ENCODE results near the gene KIF5A. TPM values are rescaled to one million over a fixed set of nuclear protein-coding genes. Genes with fewer than 3 reads are reported as not detected.

KIF5A gene
- total and polyA plus RNA-seq, 2 of the 4 experiments (the other 2 are of a cell fraction): 0.15 to 0.18 TPM

DNA sequence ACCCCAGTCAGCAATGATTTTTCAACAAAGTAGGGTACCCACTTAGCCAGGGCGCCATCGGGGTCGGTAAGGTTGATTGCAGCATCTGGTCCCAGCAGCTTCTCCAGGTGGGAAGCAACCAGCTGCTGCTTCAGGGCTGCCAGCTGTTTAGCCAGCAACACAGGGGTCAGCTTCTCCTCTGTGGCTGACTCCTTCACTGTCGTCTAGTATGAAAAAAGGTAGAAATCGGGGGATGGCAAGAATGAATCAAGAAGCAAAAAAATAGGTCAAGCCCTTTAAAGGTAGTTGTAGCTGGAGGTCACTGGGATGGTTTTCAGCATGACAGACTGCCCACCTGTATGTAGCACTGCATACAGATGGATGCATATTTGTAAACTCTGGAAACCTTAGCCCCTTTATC lies 15.6 kb upstream of the KIF5A start:
- CTCF ChIA-PET: no interaction called here
- H3K56ac ChIP-seq (ENCODE audit: extremely low read depth, insufficient read depth, low read length): no peak overlapping the region

More for the DNA sequence above, 15.6 kb upstream of the KIF5A start:
- H2BK20ac ChIP-seq (ENCODE audit: low read depth, low read length): no peak overlapping the region
- no peak overlapping the region for H3K14ac ChIP-seq (replicated peaks; ENCODE audit: low read depth, low read length)
- no peak overlapping the region for H3K4me2 ChIP-seq (ENCODE audit: low read depth, low read length)
- DNase-seq (no peak), ATAC-seq (ENCODE audit: low read depth) (no peak)
- TF ChIP-seq, protein P1, sequence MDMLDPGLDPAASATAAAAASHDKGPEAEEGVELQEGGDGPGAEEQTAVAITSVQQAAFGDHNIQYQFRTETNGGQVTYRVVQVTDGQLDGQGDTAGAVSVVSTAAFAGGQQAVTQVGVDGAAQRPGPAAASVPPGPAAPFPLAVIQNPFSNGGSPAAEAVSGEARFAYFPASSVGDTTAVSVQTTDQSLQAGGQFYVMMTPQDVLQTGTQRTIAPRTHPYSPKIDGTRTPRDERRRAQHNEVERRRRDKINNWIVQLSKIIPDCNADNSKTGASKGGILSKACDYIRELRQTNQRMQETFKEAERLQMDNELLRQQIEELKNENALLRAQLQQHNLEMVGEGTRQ (IDR thresholded peaks at IDR 0.05; ENCODE audit: low read depth, low read length): no peak
- TF ChIP-seq RCOR1 (IDR thresholded peaks at IDR 0.05; ENCODE audit: insufficient replicate concordance, low read length) (no peak), CHD1 (IDR thresholded peaks at IDR 0.05; ENCODE audit: low read depth, low read length) (no peak), BHLHE40 (IDR thresholded peaks at IDR 0.05; ENCODE audit: low read depth, low read length) (no peak), POLR2A (IDR thresholded peaks at IDR 0.05; ENCODE audit: low read depth, low read length) (no peak), MXI1 (IDR thresholded peaks at IDR 0.05; ENCODE audit: borderline replicate concordance, low read depth, low read length) (no peak), SMC3 (IDR thresholded peaks at IDR 0.05; ENCODE audit: low read depth, low read length) (no peak), FOS (IDR thresholded peaks at IDR 0.05; ENCODE audit: low read depth, low read length) (no peak), CEBPB (IDR thresholded peaks at IDR 0.05; ENCODE audit: low read depth, low read length) (no peak), MAFK (IDR thresholded peaks at IDR 0.05; ENCODE audit: low read depth, low read length) (no peak), RFX5 (IDR thresholded peaks at IDR 0.05; ENCODE audit: low read depth, low read length) (no peak), RAD21 (IDR thresholded peaks at IDR 0.05; ENCODE audit: low read length) (no peak), NFE2L2 (IDR thresholded peaks at IDR 0.05; ENCODE audit: low read depth, low read length) (no peak), MAZ (IDR thresholded peaks at IDR 0.05; ENCODE audit: borderline replicate concordance, low read depth, low read length) (no peak)
- TF ChIP-seq, protein P2, sequence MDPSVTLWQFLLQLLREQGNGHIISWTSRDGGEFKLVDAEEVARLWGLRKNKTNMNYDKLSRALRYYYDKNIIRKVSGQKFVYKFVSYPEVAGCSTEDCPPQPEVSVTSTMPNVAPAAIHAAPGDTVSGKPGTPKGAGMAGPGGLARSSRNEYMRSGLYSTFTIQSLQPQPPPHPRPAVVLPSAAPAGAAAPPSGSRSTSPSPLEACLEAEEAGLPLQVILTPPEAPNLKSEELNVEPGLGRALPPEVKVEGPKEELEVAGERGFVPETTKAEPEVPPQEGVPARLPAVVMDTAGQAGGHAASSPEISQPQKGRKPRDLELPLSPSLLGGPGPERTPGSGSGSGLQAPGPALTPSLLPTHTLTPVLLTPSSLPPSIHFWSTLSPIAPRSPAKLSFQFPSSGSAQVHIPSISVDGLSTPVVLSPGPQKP (IDR thresholded peaks at IDR 0.05; ENCODE audit: borderline replicate concordance, low read depth, low read length): no peak
- TF ChIP-seq, protein P3, sequence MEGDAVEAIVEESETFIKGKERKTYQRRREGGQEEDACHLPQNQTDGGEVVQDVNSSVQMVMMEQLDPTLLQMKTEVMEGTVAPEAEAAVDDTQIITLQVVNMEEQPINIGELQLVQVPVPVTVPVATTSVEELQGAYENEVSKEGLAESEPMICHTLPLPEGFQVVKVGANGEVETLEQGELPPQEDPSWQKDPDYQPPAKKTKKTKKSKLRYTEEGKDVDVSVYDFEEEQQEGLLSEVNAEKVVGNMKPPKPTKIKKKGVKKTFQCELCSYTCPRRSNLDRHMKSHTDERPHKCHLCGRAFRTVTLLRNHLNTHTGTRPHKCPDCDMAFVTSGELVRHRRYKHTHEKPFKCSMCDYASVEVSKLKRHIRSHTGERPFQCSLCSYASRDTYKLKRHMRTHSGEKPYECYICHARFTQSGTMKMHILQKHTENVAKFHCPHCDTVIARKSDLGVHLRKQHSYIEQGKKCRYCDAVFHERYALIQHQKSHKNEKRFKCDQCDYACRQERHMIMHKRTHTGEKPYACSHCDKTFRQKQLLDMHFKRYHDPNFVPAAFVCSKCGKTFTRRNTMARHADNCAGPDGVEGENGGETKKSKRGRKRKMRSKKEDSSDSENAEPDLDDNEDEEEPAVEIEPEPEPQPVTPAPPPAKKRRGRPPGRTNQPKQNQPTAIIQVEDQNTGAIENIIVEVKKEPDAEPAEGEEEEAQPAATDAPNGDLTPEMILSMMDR (conservative IDR thresholded peaks at IDR 0.05; ENCODE audit: low read depth, low read length): no peak
- H4K5ac ChIP-seq (ENCODE audit: low read depth, low read length): no peak overlapping the region
- no TSS peak for BruUV-seq (replicated peaks)
- H3K4ac ChIP-seq (ENCODE audit: low read depth, low read length): no peak overlapping the region
- in situ Hi-C loops (cut with MboI; ENCODE audit: low sequenced_read_pairs): no loop called here
- no peak overlapping the region for H4K91ac ChIP-seq (ENCODE audit: insufficient read depth, low read depth, low read length)
- no peak overlapping the region for H4K8ac ChIP-seq (ENCODE audit: low read depth in 2 of 2, low read length in 2 of 2)
- H4K20me1 ChIP-seq (ENCODE audit: insufficient read depth, low read length): peaks cover 4% of the 10 kb centered on the region; the same call in 1 of the 2 replicates
- H3K23ac ChIP-seq (ENCODE audit: low read depth, low read length): no peak overlapping the region
- H3K18ac ChIP-seq (ENCODE audit: low read depth, low read length): no peak overlapping the region
- dilution Hi-C loops (cut with HindIII; ENCODE audit: low sequenced_read_pairs, unreplicated experiment): no loop called here
- no peak overlapping the region for H2BK120ac ChIP-seq (ENCODE audit: low read depth, low read length)
- intact Hi-C loops (cut with micrococcal nuclease): no loop called here
- no peaks in the 10 kb centered on the region for H3K4me1 ChIP-seq (ENCODE audit: control insufficient read depth, insufficient read depth, low read length)
- H3K36me3 ChIP-seq (ENCODE audit: control insufficient read depth, insufficient read depth, low read length): peaks cover 70% of the 10 kb centered on the region
- no peak overlapping the region for H2BK15ac ChIP-seq (ENCODE audit: low read depth, low read length)
- no peak overlapping the region for H3K27ac ChIP-seq (ENCODE audit: insufficient read depth, low read length)
- no peak overlapping the region for H3K4me3 ChIP-seq (ENCODE audit: insufficient read depth, low read depth, low read length)
- H3K9ac ChIP-seq (ENCODE audit: low read depth, low read length): no peak overlapping the region
- H2AFZ ChIP-seq (replicated peaks; ENCODE audit: low read length, poor library complexity): no peak overlapping the region
- H3K79me1 ChIP-seq (ENCODE audit: low read depth in 1 of 2, low read length in 2 of 2): peaks cover 25 to 54% of the 10 kb centered on the region in 2 experiments
- H2BK5ac ChIP-seq (ENCODE audit: low read depth, low read length, poor library complexity, severe bottlenecking): no peak overlapping the region
- H3K9me1 ChIP-seq (ENCODE audit: insufficient read depth, low read length): peaks cover 8% of the 10 kb centered on the region; the same call in 1 of the 2 replicates
- no peaks in the 10 kb centered on the region for H3K27me3 ChIP-seq (ENCODE audit: control insufficient read depth, insufficient read depth, low read length)
- 95% methylated on average over 3 of the region's 5 CpGs; no CpG with 5 or more reads in 1 of the 2 experiments for WGBS, 2 experiments (ENCODE audit: extremely low coverage in 2 of 2, insufficient read length in 1 of 2)
- H3K9me3 ChIP-seq (ENCODE audit: control insufficient read depth, insufficient read depth, low read length): no peaks in the 10 kb centered on the region
- H2AK5ac ChIP-seq (ENCODE audit: low read depth, low read length): no peak overlapping the region
- H2AK9ac ChIP-seq (replicated peaks; ENCODE audit: low read depth, low read length, poor library complexity): no peak overlapping the region
- POLR2A ChIA-PET (ENCODE audit: unreplicated experiment): no interaction called here
